Erythroblast (primary cell): ENCODE measurements around the gene KIF5A.

Experiments
- GATA1 ChIP-seq: IDR thresholded peaks from 2 replicates; pipeline ENCODE4 v1.6.1; 2011; ENCODE audit warnings: low read depth, mild to moderate bottlenecking, control low read depth, low read length, moderate library complexity
- POLR2A ChIP-seq: IDR thresholded peaks from 2 replicates; pipeline ENCODE4 v1.6.1; 2011; ENCODE audit warnings: mild to moderate bottlenecking, low read length

- TF ChIP-seq POLR2A (no peak), GATA1 (no peak)
Observed at GRCh38 chr12:57626921-57627445, 77.1 kb downstream of the KIF5A start.
